Lung (tissue), 12 donors: ENCODE results near the gene EFCAB5. TPM values are rescaled to one million over a fixed set of nuclear protein-coding genes. Genes with fewer than 3 reads are reported as not detected.
"Not testable (repeated sequence)": the region's sequence is repeated elsewhere in the genome, so short reads cannot be mapped to it uniquely, and the experiment has no call there.

Source experiments
- ATAC-seq: fragments of 200-7000 bp; cut with Tn5 transposase; one replicate; pipeline ENCODE4 v1.9.1; 2020; ENCODE audit warnings: moderate number of reproducible peaks; ENCODE audit not compliant: insufficient read depth, low FRiP score
- DNase-seq, 3 donors: peaks; one replicate each; pipeline ENCODE4 v3.0.0-alpha.2; 2013 to 2017
- H3K27ac ChIP-seq, 2 donors: one replicate each; pipeline ENCODE4 v1.5.1; 2013; ENCODE audit warnings: mild to moderate bottlenecking in 2 of 2, moderate library complexity in 2 of 2, control low read depth in 1 of 2, inconsistent platforms in 1 of 2, low read depth in 1 of 2, low read length in 1 of 2
- H3K27me3 ChIP-seq, 3 donors: one replicate each; pipeline ENCODE4 v1.5.1; 2013; ENCODE audit warnings: low read length in 2 of 3; ENCODE audit not compliant: control insufficient read depth in 3 of 3, insufficient read depth in 3 of 3
- H3K36me3 ChIP-seq, 4 donors: one replicate each; pipeline ENCODE4 v1.5.1; 2013; ENCODE audit warnings: low read length in 4 of 4, mild to moderate bottlenecking in 1 of 4, moderate library complexity in 1 of 4; ENCODE audit not compliant: control insufficient read depth in 4 of 4, insufficient read depth in 4 of 4
- H3K4me1 ChIP-seq, 5 donors: one replicate each; pipeline ENCODE4 v1.5.1; 2013; ENCODE audit warnings: low read length in 5 of 5, mild to moderate bottlenecking in 2 of 5, moderate library complexity in 1 of 5; ENCODE audit not compliant: control insufficient read depth in 5 of 5, insufficient read depth in 5 of 5
- H3K4me3 ChIP-seq: one replicate; pipeline ENCODE4 v1.5.1; 2013; ENCODE audit warnings: mild to moderate bottlenecking, control low read depth, moderate library complexity
- H3K9ac ChIP-seq, 2 donors: one replicate each; pipeline ENCODE4 v1.5.1; 2013; ENCODE audit warnings: low read length in 2 of 2, control low read depth in 1 of 2; ENCODE audit not compliant: insufficient read depth in 1 of 2
- H3K9me3 ChIP-seq, 4 donors: one replicate each; pipeline ENCODE4 v1.5.1; 2013; ENCODE audit warnings: low read length in 3 of 4, mild to moderate bottlenecking in 1 of 4, moderate library complexity in 1 of 4; ENCODE audit not compliant: control insufficient read depth in 4 of 4, insufficient read depth in 3 of 4
- WGBS, 2 donors: extraction: QIAGEN DNeasy Blood & Tissue Kit; methylation state at CpG; one replicate each; pipeline ENCODE4 v1.1.7; 2013; 5-methylcytosine and 5-hydroxymethylcytosine counted together
- polyA plus RNA-seq, 2 donors: library from polyadenylated mRNA; stranded (reverse); fragments of 200-250 nt; gene quantifications; one replicate each; pipeline ENCODE4 v1.2.1, GENCODE V29; 2013
- total RNA-seq, 2 donors: library from RNA; depleted of rRNA in 1 of 2; stranded (reverse); fragments of >200 nt in 1 of 2; gene quantifications; one replicate each; pipeline ENCODE4 v1.2.1, GENCODE V29; 2014 to 2021
- TF ChIP-seq, protein P1 (sequence below): IDR thresholded peaks from 2 replicates; pipeline ENCODE4 v1.5.1; 2012; ENCODE audit warnings: mild to moderate bottlenecking; ENCODE audit errors: control extremely low read depth, extremely low read depth
- donor health status: control.
- donor health status: control.
- donor health status: Bipolar disorder and iron deficiency.
- donor health status: healthy.
- donor health status: DM: yes; HTN: yes; CAD: no.

The EFCAB5 gene
- total and polyA plus RNA-seq, 4 donors, result 0.09 to 2.2 (median 0.42) TPM

GRCh38 chr17:30035369-30035768 is 93.9 kb downstream of the EFCAB5 start:
- Histone ChIP-seq H3K27me3 (no peaks in the 10 kb centered on the region), H3K36me3 (no peaks in the 10 kb centered on the region), H3K4me1 (no peaks in the 10 kb centered on the region), H3K9ac (no peak overlapping the region), H3K27ac (no peak overlapping the region), H3K4me3 (no peak overlapping the region), H3K9me3 (no peaks in the 10 kb centered on the region)
- ATAC-seq, result no peak
- WGBS, 2 donors, result 68 to 96% methylated on average over 2 of the region's 2 CpGs
- TF ChIP-seq, protein P1, sequence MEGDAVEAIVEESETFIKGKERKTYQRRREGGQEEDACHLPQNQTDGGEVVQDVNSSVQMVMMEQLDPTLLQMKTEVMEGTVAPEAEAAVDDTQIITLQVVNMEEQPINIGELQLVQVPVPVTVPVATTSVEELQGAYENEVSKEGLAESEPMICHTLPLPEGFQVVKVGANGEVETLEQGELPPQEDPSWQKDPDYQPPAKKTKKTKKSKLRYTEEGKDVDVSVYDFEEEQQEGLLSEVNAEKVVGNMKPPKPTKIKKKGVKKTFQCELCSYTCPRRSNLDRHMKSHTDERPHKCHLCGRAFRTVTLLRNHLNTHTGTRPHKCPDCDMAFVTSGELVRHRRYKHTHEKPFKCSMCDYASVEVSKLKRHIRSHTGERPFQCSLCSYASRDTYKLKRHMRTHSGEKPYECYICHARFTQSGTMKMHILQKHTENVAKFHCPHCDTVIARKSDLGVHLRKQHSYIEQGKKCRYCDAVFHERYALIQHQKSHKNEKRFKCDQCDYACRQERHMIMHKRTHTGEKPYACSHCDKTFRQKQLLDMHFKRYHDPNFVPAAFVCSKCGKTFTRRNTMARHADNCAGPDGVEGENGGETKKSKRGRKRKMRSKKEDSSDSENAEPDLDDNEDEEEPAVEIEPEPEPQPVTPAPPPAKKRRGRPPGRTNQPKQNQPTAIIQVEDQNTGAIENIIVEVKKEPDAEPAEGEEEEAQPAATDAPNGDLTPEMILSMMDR, result no peak
- no peak for DNase-seq

DNA sequence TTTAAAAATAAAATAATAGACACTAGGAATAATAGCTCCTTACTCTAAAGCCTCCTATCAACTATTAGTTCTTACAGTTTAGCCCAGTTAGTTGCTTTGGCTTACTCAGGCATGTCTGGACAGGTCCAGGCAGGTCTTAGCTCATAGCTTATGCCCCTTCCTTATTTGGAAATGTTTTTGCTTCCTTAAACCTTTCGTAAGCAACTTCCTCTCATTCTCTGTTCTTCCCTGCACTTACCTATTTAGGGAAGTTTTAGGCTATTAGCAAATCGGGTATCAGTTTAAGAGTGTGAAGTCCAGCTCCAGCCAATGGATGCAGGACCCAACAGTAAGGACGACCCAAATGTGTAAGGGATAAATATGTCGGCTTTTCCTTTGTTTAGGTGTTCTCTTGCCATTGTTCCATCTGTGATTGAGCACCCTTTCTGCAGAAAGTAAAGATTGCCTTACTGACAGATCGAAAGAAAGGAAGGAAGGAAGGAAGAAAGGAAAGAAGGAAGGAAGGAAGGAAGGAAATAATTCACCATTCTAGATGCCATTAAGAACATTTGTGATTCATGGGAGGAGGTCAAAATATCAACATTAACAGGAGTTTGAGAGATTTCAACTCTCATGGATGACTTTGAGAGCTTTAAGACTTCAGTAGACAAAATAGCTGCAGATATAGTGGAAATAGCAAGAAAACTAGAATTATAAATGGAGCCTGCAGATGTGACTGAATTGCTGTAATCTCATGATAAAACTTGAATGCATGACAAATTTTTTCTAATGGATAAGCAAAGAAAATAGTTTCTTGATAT is 99.5 kb downstream of the EFCAB5 start:
- ATAC-seq, H3K36me3 ChIP-seq, H3K4me1 ChIP-seq, H3K27ac ChIP-seq, H3K4me3 ChIP-seq, H3K9ac ChIP-seq, H3K27me3 ChIP-seq, DNase-seq, H3K9me3 ChIP-seq: not testable (repeated sequence)
- WGBS, 2 donors, result 48 to 59% methylated on average over 5 of the region's 5 CpGs

DNA sequence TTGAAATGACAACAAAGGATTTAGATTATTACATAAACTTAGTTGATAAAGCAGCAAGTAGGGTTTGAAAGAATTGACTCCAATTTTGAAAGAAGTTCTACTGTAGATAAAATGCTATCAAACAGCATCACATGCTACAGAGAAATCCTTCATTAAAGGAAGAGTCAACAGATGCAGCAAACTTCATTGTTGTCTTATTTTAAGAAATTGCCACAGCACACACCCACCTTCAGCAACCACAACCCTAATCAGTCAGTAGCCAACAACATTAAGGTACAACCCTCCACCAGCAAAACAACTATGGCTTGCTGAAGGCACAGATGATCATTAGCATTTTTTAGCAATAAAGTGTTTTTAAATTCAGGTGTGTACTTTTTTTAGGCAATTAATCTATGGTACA is 100.1 kb downstream of the EFCAB5 start:
- Histone ChIP-seq H3K27me3 (no peaks in the 10 kb centered on the region), H3K9me3 (no peaks in the 10 kb centered on the region), H3K27ac (no peak overlapping the region), H3K4me1 (no peaks in the 10 kb centered on the region), H3K9ac (no peak overlapping the region), H3K4me3 (no peak overlapping the region), H3K36me3 (no peaks in the 10 kb centered on the region)
- TF ChIP-seq, protein P1, result no peak
- DNase-seq (no peak), ATAC-seq (no peak)

- 79 to 87% methylated on average over 4 of the region's 4 CpGs for WGBS, 2 donors
- no peaks in the 10 kb centered on the region for H3K36me3 ChIP-seq
Observed at GRCh38 chr17:30062372-30062771, 120.9 kb downstream of the EFCAB5 start.

More at GRCh38 chr17:30062372-30062771, 120.9 kb downstream of the EFCAB5 start:
- TF ChIP-seq, protein P1, result no peak
- Histone ChIP-seq H3K9me3 (peaks cover 0 to 12% (median 6%) of the 10 kb centered on the region in 4 donors), H3K27ac (no peak overlapping the region), H3K4me3 (no peak overlapping the region), H3K4me1 (no peaks in the 10 kb centered on the region), H3K27me3 (no peaks in the 10 kb centered on the region), H3K9ac (no peak overlapping the region)
- DNase-seq (no peak), ATAC-seq (no peak)
